Heart left ventricle (tissue), 16 donors: Measurements from ENCODE around the gene TRIM31. TPM values are rescaled to one million over a fixed set of nuclear protein-coding genes. Genes with fewer than 3 reads are reported as not detected.
A peak's percentile ranks its signal among the peaks of the same experiment; 100 is the strongest.

Experiments
- ATAC-seq, 4 donors: fragments of 200-7000 bp; cut with Tn5 transposase; one replicate each; pipeline ENCODE4 v1.9.1; 2020 to 2022; ENCODE audit warnings: moderate library complexity in 4 of 4, mild to moderate bottlenecking in 3 of 4, moderate number of reproducible peaks in 1 of 4
- DNase-seq, 5 donors: peaks; one replicate each; pipeline ENCODE4 v3.0.0-alpha.2; 2020
- H3K27ac ChIP-seq, 12 donors: fragments of 200-600 bp; sonication (generic) in 4 of 12; one replicate each; pipeline versions ENCODE4 v1.5.0 to v1.8.0; 2016 to 2022; ENCODE audit warnings: mild to moderate bottlenecking in 2 of 12
- H3K27me3 ChIP-seq, 9 donors: fragments of 200-600 bp; sonication (generic) in 2 of 9; one replicate each; pipeline versions ENCODE4 v1.5.1 to v1.8.0; 2016 to 2022; ENCODE audit warnings: mild to moderate bottlenecking in 3 of 9
- H3K36me3 ChIP-seq, 9 donors: fragments of 200-600 bp; sonication (generic) in 2 of 9; one replicate each; pipeline versions ENCODE4 v1.5.0 to v1.8.0; 2018 to 2022; ENCODE audit warnings: mild to moderate bottlenecking in 2 of 9
- H3K4me1 ChIP-seq, 12 donors: fragments of 200-600 bp; sonication (generic) in 4 of 12; one replicate each; pipeline versions ENCODE4 v1.5.0 to v1.8.0; 2016 to 2022; ENCODE audit warnings: mild to moderate bottlenecking in 3 of 12
- H3K4me3 ChIP-seq, 12 donors: fragments of 200-600 bp; sonication (generic) in 4 of 12; one replicate each; pipeline versions ENCODE4 v1.5.0 to v1.8.0; 2017 to 2022; ENCODE audit warnings: mild to moderate bottlenecking in 9 of 12, moderate library complexity in 4 of 12
- H3K9me3 ChIP-seq, 12 donors: fragments of 200-600 bp; sonication (generic) in 4 of 12; one replicate each; pipeline versions ENCODE4 v1.5.0 to v1.8.0; 2016 to 2022; ENCODE audit warnings: mild to moderate bottlenecking in 1 of 12
- CTCF ChIP-seq, 12 donors: fragments of 200-600 bp; sonication (generic) in 4 of 12; IDR thresholded peaks; one replicate each; pipeline versions ENCODE4 v1.5.0 to v1.8.0; 2018 to 2022; ENCODE audit warnings: antibody characterized with exemption in 12 of 12, mild to moderate bottlenecking in 5 of 12
- POLR2A ChIP-seq, 2 donors: fragments of 450-650 bp; IDR thresholded peaks; one replicate each; pipeline ENCODE4 v1.6.1; 2017; ENCODE audit warnings: antibody characterized with exemption in 2 of 2, mild to moderate bottlenecking in 2 of 2, moderate library complexity in 2 of 2
- WGBS, 4 donors: extraction: QIAGEN DNeasy Blood & Tissue Kit in 2 of 4; methylation state at CpG; one replicate each; pipeline versions ENCODE4 v1.1.5 to v1.1.7; 2013 to 2018; 5-methylcytosine and 5-hydroxymethylcytosine counted together
- intact Hi-C, 10 donors: fragments of 100-400 bp; cut with DNase I; formaldehyde crosslinking; loops; one replicate each; pipeline versions ENCODE4 v1.11.1 to v1.14.2; 2022
- polyA plus RNA-seq, 2 donors: library from polyadenylated mRNA; stranded (reverse); fragments of 200-250 nt; gene quantifications; one replicate each; pipeline ENCODE4 v1.2.3, GENCODE V29; 2013
- total RNA-seq, 9 donors: library from RNA; depleted of rRNA in 2 of 9; stranded (reverse); fragments of >200 nt in 2 of 9; fragmentation: NEBNext Ultra II Directional in 3 of 9; extraction: Animal tissue kit (Norgen Biotek cat#: 25700) in 3 of 9; gene quantifications; one replicate each; pipeline versions ENCODE4 v1.1.0 to v1.2.4, GENCODE V29; 2016 to 2023
- donor health status: ischemic (EF 13 %, LVEDD 7.1; RV severe dilation, severe dysfunction).
- donor health status: healthy with polysubstance abuse.
- donor health status: DM: no; HTN: yes; CAD: no.
- donor health status: DM: no; HTN: no; CAD: no.
- donor health status: ischemic (EF 25% LVEDD 6.9; RV normal size, moderate dysfunction).
- donor health status: ischemic (EF 25% LVEDD 5.7; RV mildly dilated, moderate dysfunction).
- donor health status: healthy.
- donor health status: DM: yes; HTN: yes; CAD: no.
- donor health status: ischemic (EF 35%, LVEDD 5.7; RV mildly dilated, moderate dysfunction).
- donor health status: nonischemic (EF 11% LVEDD 7.7; RV severe dilation, severe dysfunction).
- donor health status: DM: yes; HTN: yes; CAD: no.
- donor health status: PGD.
- donor health status: ischemic (EF 29% LVEDD 5.4; RV normal size, mild dysfunction).
- donor health status: nonischemic (EF 23%, LVEDD 6.1; RV moderate dilation, normal function).

TRIM31 gene
- total and polyA plus RNA-seq, 11 donors: not detected

DNA sequence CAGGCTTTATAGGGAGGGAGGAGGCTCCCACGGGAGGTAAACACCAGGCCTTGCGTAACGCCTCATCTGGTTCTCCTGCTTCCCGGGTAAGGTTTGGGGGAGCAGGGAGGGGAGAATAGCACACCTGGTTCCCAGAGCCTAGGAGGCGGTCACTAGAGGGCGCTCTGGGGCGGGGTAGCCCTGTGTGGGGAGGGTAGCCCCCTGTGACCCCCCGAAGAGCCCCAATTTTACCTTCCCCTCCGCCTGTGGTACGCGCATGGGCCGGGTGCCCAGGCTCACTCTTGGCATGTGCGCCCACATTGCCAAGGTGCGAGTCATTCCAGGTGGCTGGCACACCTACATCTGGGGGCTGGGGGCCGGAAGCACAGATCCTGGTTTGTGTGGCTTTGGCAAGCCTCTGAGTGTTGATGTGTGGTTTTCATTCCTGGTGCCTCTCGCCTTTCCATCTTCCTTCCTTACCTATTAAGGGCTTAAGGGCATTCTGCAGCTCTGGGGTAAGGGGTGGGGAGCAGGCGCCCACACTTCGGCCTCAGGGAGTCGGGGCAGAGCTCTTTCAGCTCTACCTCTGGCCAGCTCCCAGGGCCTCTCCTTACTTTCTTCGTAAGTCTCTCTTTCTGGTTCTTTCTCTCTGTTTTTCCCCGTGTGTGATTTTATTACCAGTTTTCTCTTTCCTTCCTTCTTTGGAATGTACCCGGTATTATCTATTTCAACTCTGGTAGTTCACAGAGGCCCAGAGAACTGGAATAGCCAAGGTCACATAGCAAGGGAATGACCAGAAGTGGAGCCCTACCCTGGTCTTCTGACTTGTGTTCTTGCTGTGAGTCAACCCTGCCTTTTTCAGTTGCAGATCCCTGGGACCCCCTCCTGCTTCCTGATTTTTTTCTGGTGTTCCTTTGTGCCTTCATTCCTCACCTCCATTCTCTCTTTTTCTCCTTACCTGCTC lies 36.8 kb downstream of the TRIM31 start:
- intact Hi-C loops: no loop called here
- Histone ChIP-seq H3K36me3 (no peaks in the 10 kb centered on the region), H3K4me3 (peak overlapping the region in 4 of 12 donors; percentile 34 to 51 (median 42)), H3K4me1 (peaks cover 0 to 28% (median 20%) of the 10 kb centered on the region in 12 donors), H3K27me3 (peaks cover 17 to 86% (median 43%) of the 10 kb centered on the region in 9 donors), H3K27ac (no peak overlapping the region), H3K9me3 (no peaks in the 10 kb centered on the region)
- ATAC-seq (no peak), DNase-seq (peak in 1 of 5 donors; percentile 23)
- 25 to 30% (median 27%) methylated on average over 21 to 22 of the region's 22 CpGs for WGBS, 4 donors
- TF ChIP-seq POLR2A (IDR thresholded peaks at IDR 0.05) (no peak), CTCF (IDR thresholded peaks at IDR 0.05) (peak in 9 of 12 donors; percentile 11 to 49 (median 35))

DNA sequence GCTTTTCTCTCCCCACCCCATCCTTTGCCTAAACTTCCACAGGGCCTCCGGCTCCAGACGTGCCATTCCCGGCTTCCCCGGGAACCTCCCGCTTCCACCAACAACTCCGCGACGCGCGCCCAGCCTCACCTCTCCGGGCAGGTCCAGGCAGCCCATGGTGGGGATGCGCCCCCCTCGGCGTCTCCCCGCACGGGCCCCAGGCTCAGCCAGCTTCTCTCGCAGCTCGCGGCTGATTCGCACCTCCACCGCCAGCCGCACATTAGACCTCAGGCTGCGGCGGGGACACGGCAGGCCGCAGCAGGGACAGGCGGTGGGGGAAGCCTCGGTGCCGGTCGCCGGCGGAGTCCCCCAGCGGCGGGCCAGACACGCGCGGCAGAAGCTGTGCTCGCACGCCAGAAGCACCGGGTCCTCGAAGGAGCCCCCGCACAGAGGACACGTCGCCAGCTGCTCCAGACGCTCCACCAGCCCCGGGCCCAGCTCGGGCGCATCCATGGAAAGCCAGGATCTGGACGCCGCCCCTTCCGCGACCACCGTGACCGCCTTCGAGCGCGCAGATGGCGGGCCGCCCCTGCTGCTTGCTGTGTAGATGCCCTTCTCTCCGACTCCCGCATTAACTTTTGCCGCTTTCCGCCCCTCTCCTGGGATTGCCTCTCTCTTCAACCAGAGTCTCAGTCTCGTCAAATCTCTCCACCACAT lies 37.6 kb downstream of the TRIM31 start, which contains the start of gene RNF39:
Gene RNF39, minus strand, starts transcription at position 676 of the 696 bp plus-strand sequence. Its CDS starts 184 bp downstream, at position 492.
- ATAC-seq: no peak
- WGBS, 4 donors: 1 to 2% (median 2%) methylated on average over 51 to 64 of the region's 64 CpGs
- intact Hi-C loops: no loop called here
- no peak for TF ChIP-seq CTCF (IDR thresholded peaks at IDR 0.05)
- TF ChIP-seq POLR2A (IDR thresholded peaks at IDR 0.05): no peak
- Histone ChIP-seq H3K27me3 (peaks cover 17 to 90% (median 46%) of the 10 kb centered on the region in 9 donors), H3K4me3 (peak within 1 kb of the TSS; percentile 0 to 51 (median 34)), H3K9me3 (no peaks in the 10 kb centered on the region), H3K27ac (no peak within 1 kb of the TSS), H3K36me3 (peaks cover 0 to 4% (median 0%) of the 10 kb centered on the region in 9 donors), H3K4me1 (peaks cover 0 to 31% (median 23%) of the 10 kb centered on the region in 12 donors)
- DNase-seq: peak in 1 of 5 donors; percentile 68

GRCh38 chr6:30074331-30075093 lies 38.4 kb downstream of the TRIM31 start:
- H3K9me3 ChIP-seq: no peaks in the 10 kb centered on the region
- intact Hi-C loops: no loop called here
- 4 to 7% (median 5%) methylated on average over 37 of the region's 37 CpGs for WGBS, 4 donors
- no peak for ATAC-seq
- H3K36me3 ChIP-seq: peaks cover 0 to 11% (median 4%) of the 10 kb centered on the region in 9 donors
- H3K27ac ChIP-seq: no peak overlapping the region
- TF ChIP-seq POLR2A (IDR thresholded peaks at IDR 0.05): no peak
- TF ChIP-seq CTCF (IDR thresholded peaks at IDR 0.05): no peak
- no peak for DNase-seq
- peaks cover 17 to 85% (median 46%) of the 10 kb centered on the region in 9 donors for H3K27me3 ChIP-seq
- peaks cover 0 to 31% (median 23%) of the 10 kb centered on the region in 12 donors for H3K4me1 ChIP-seq
- H3K4me3 ChIP-seq: peak overlapping the region; percentile 0 to 51 (median 34)
